CD4-positive, alpha-beta T cell (primary cell): ENCODE measurements around the gene BTRC. TPM values are rescaled to one million over a fixed set of nuclear protein-coding genes. Genes with fewer than 3 reads are reported as not detected.

Experiments
- ATAC-seq: fragments of 200-7000 bp; cut with Tn5 transposase; one replicate; pipeline ENCODE4 v1.10.0; 2022; ENCODE audit warnings: mild to moderate bottlenecking; ENCODE audit not compliant: poor library complexity
- CTCF ChIA-PET: fragments of 350-600 bp; sonication (Branson Sonifier 250); formaldehyde crosslinking; loops from one replicate; lab custom pipeline; 2021; ENCODE audit warnings: antibody characterized with exemption, inconsistent platforms; lab: Charles Lee
- POLR2A ChIA-PET: fragments of 350-600 bp; sonication (Branson Sonifier 250); formaldehyde crosslinking; loops from one replicate; lab custom pipeline; 2021; ENCODE audit warnings: antibody characterized with exemption, inconsistent platforms; lab: Charles Lee
- DNase-seq, 14 experiments: peaks; one replicate each; pipeline ENCODE4 v3.0.0-alpha.2; 2013 to 2020; ENCODE audit warnings: mixed read lengths in 2 of 14
- H3K27ac ChIP-seq, 2 donors: one replicate each; pipeline versions ENCODE4 v1.5.1 to v1.7.0; 2013; ENCODE audit warnings: low read length in 2 of 2, low read depth in 1 of 2, mild to moderate bottlenecking in 1 of 2
- H3K27me3 ChIP-seq, 2 experiments: 1 replicate in 1 of 2; 2 replicates in 1 of 2; pipeline versions ENCODE4 v1.6.1 to v1.7.0; 2013; ENCODE audit warnings: low read length in 2 of 2, control low read depth in 1 of 2, mild to moderate bottlenecking in 1 of 2, moderate library complexity in 1 of 2; ENCODE audit not compliant: insufficient read depth in 2 of 2, control insufficient read depth in 1 of 2
- H3K36me3 ChIP-seq: one replicate; pipeline ENCODE4 v1.6.1; 2013; ENCODE audit warnings: low read length, control low read depth; ENCODE audit not compliant: insufficient read depth
- H3K4me1 ChIP-seq: one replicate; pipeline ENCODE4 v1.6.1; 2013; ENCODE audit warnings: low read length, control low read depth; ENCODE audit not compliant: insufficient read depth
- H3K4me3 ChIP-seq: one replicate; pipeline ENCODE4 v1.5.1; 2013; ENCODE audit warnings: mild to moderate bottlenecking, low read length, moderate library complexity
- H3K9me3 ChIP-seq, 2 experiments: 1 replicate in 1 of 2; 2 replicates in 1 of 2; pipeline versions ENCODE4 v1.6.1 to v1.7.0; 2013; ENCODE audit warnings: low read length in 2 of 2, mild to moderate bottlenecking in 2 of 2, control low read depth in 1 of 2, moderate library complexity in 1 of 2; ENCODE audit not compliant: control insufficient read depth in 1 of 2, insufficient read depth in 1 of 2
- H3K27ac Mint-ChIP-seq: one replicate; pipeline ENCODE4 v1.8.0; 2020; ENCODE audit warnings: mixed read lengths
- H3K27me3 Mint-ChIP-seq: one replicate; pipeline ENCODE4 v1.8.0; 2021; ENCODE audit warnings: mixed read lengths
- H3K36me3 Mint-ChIP-seq: one replicate; pipeline ENCODE4 v1.8.0; 2021; ENCODE audit warnings: low read depth, mixed read lengths
- H3K4me1 Mint-ChIP-seq: one replicate; pipeline ENCODE4 v1.8.0; 2021; ENCODE audit warnings: low read depth, mixed read lengths
- H3K4me3 Mint-ChIP-seq: one replicate; pipeline ENCODE4 v1.8.0; 2020; ENCODE audit warnings: mild to moderate bottlenecking, mixed read lengths
- H3K9me3 Mint-ChIP-seq: one replicate; pipeline ENCODE4 v1.8.0; 2020; ENCODE audit warnings: mixed read lengths
- intact Hi-C, 2 experiments: fragments of 100-400 bp; cut with DNase I in 1 of 2; cut with micrococcal nuclease in 1 of 2; formaldehyde crosslinking; loops; one replicate each; pipeline versions ENCODE4 v1.15.1 to v1.9.0; 2023 to 2025; cut with DNase I, micrococcal nuclease
- total RNA-seq, 174 experiments: library from RNA in 2 of 174; stranded (reverse) in 2 of 174; gene quantifications; one replicate each; pipeline ENCODE4 v1.2.3 and lab custom pipeline; 2021 to 2026
- TF ChIP-seq, protein P1 (sequence below): fragments of 200-600 bp; IDR thresholded peaks from one replicate; pipeline ENCODE4 v1.8.0; 2022; ENCODE audit warnings: antibody characterized with exemption, mild to moderate bottlenecking

Gene BTRC
- total RNA-seq, 2 experiments from 2014 or later, result 13.1 to 13.2 TPM

GRCh38 chr10:101467286-101467770 is 113.4 kb downstream of the BTRC start:
- Histone ChIP-seq H3K4me1 (no peaks in the 10 kb centered on the region), H3K9me3 (no peaks in the 10 kb centered on the region), H3K27me3 (no peaks in the 10 kb centered on the region), H3K4me3 (no peak overlapping the region), H3K36me3 (no peaks in the 10 kb centered on the region), H3K27ac (no peak overlapping the region)
- ChIA-PET CTCF (interaction anchor here (0.6 to 3.1 kb wide), 20 partner anchors 11 to 257 kb away, joined by 3 to 19 read pairs (median 4); partner anchors contain the start of gene BTRC), POLR2A (interaction anchor here (0.6 kb wide), 2 partner anchors 11 to 380 kb away, joined by 3 read pairs; no protein-coding TSS in a partner anchor)
- TF ChIP-seq, protein P1, sequence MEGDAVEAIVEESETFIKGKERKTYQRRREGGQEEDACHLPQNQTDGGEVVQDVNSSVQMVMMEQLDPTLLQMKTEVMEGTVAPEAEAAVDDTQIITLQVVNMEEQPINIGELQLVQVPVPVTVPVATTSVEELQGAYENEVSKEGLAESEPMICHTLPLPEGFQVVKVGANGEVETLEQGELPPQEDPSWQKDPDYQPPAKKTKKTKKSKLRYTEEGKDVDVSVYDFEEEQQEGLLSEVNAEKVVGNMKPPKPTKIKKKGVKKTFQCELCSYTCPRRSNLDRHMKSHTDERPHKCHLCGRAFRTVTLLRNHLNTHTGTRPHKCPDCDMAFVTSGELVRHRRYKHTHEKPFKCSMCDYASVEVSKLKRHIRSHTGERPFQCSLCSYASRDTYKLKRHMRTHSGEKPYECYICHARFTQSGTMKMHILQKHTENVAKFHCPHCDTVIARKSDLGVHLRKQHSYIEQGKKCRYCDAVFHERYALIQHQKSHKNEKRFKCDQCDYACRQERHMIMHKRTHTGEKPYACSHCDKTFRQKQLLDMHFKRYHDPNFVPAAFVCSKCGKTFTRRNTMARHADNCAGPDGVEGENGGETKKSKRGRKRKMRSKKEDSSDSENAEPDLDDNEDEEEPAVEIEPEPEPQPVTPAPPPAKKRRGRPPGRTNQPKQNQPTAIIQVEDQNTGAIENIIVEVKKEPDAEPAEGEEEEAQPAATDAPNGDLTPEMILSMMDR, result peak; percentile 80
- Mint-ChIP-seq H3K36me3 (no peaks in the 10 kb centered on the region), H3K27me3 (no peaks in the 10 kb centered on the region), H3K27ac (no peak overlapping the region), H3K9me3 (no peaks in the 10 kb centered on the region), H3K4me1 (peaks cover 17% of the 10 kb centered on the region), H3K4me3 (no peak overlapping the region)
- intact Hi-C loops, result loop anchor here (1.0 to 10.0 kb wide), 2 partner anchors 163 to 253 kb away; no protein-coding TSS in a partner anchor
- ATAC-seq (peak; percentile 89), DNase-seq (peak in 6 of 14 experiments; percentile 7 to 75 (median 41))

DNA sequence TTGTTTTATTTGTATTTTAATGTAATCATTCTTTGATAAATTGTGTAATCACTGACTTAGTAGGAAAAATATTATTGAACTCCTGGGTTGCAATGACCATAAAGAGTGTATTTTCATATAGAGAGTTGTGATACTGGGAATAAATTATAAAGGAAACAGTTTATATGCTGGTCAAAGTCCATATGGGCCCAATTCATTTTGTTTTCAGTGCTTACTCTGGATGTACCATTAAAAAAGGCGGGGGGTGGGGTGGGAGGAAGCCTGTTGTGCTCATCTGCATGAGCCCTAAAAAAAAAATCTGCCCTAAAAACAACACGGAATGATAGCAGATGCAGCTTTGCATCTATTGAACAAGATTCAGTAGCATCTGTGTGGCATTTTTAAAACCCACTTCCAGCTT is 114.2 kb downstream of the BTRC start:
- intact Hi-C loops, result loop anchor here in 1 of 2 experiments (10.0 kb wide), 1 partner anchor 163 kb away; no protein-coding TSS in a partner anchor
- POLR2A ChIA-PET, result no interaction called here
- Mint-ChIP-seq H3K4me3 (no peak overlapping the region), H3K27ac (no peak overlapping the region), H3K27me3 (no peaks in the 10 kb centered on the region), H3K9me3 (no peaks in the 10 kb centered on the region), H3K4me1 (peaks cover 17% of the 10 kb centered on the region), H3K36me3 (no peaks in the 10 kb centered on the region)
- H3K4me1 ChIP-seq, result no peaks in the 10 kb centered on the region
- no peak for ATAC-seq
- H3K4me3 ChIP-seq, result no peak overlapping the region
- no peaks in the 10 kb centered on the region for H3K36me3 ChIP-seq
- CTCF ChIA-PET, result interaction anchor here (1.2 to 3.1 kb wide), 7 partner anchors 12 to 254 kb away, joined by 3 to 19 read pairs (median 4); no protein-coding TSS in a partner anchor
- no peak overlapping the region for H3K27ac ChIP-seq
- no peaks in the 10 kb centered on the region for H3K27me3 ChIP-seq
- no peaks in the 10 kb centered on the region for H3K9me3 ChIP-seq
- DNase-seq, result no peak
- TF ChIP-seq, protein P1, result no peak

DNA sequence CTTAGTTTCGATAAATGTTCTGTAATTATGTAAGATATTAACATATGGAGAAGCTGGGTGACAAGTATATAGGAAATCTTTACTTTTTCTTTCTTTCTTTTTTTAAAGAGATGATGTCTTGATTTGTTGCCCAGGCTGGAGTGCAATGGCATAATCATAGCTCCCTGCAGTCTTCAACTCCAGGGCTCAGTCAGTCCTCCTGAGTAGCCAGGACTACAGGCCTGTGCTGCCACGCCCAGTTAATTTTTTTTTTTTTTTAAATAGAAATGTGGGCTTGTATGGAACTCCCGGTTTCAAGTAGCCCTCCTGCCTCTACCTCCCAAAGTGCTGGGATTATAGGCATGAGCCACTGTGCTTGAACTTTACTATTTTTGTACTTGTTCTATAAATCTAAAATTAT is 122.4 kb downstream of the BTRC start:
- H3K36me3 Mint-ChIP-seq, result peaks cover 24% of the 10 kb centered on the region
- TF ChIP-seq, protein P1, result no peak
- H3K4me1 Mint-ChIP-seq, result peaks cover 4% of the 10 kb centered on the region
- no peak overlapping the region for H3K4me3 ChIP-seq
- no peaks in the 10 kb centered on the region for H3K4me1 ChIP-seq
- no peak overlapping the region for H3K4me3 Mint-ChIP-seq
- DNase-seq, result no peak
- intact Hi-C loops, result no loop called here
- H3K36me3 ChIP-seq, result peaks cover 3% of the 10 kb centered on the region
- no peak overlapping the region for H3K27ac ChIP-seq
- ChIA-PET CTCF (no interaction called here), POLR2A (no interaction called here)
- no peaks in the 10 kb centered on the region for H3K9me3 Mint-ChIP-seq
- H3K27me3 Mint-ChIP-seq, result no peaks in the 10 kb centered on the region
- H3K9me3 ChIP-seq, result no peaks in the 10 kb centered on the region
- no peak overlapping the region for H3K27ac Mint-ChIP-seq
- no peak for ATAC-seq
- no peaks in the 10 kb centered on the region for H3K27me3 ChIP-seq
